Activated CD4-positive, CD25-positive, alpha-beta regulatory T cell treated with anti-CD3 and anti-CD28 coated beads, Interleukin-2, amount 50 U/mL, for 24 hours (primary cell): Measurements from ENCODE around the gene HMGCR.
A peak's percentile ranks its signal among the peaks of the same experiment; 100 is the strongest.

Source experiments
- ATAC-seq, 2 donors: fragments of 150-1000 bp; cut with Tn5 transposase; one replicate each; pipeline ENCODE4 v1.10.0; 2021; ENCODE audit warnings: mild to moderate bottlenecking in 1 of 2, moderate library complexity in 1 of 2

The HMGCR gene

GRCh38 chr5:75341934-75342333 is 4.9 kb downstream of the HMGCR start:
- no peak for ATAC-seq

- no peak for ATAC-seq
Observed at GRCh38 chr5:75342836-75343235, 5.8 kb downstream of the HMGCR start.

- ATAC-seq = no peak
Observed at GRCh38 chr5:75348241-75348640, 11.2 kb downstream of the HMGCR start.

GRCh38 chr5:75349663-75350062 is 12.6 kb downstream of the HMGCR start:
- no peak for ATAC-seq

GRCh38 chr5:75351139-75351926 is 14.3 kb downstream of the HMGCR start:
- ATAC-seq = peak; percentile 46 to 79

- no peak for ATAC-seq
Observed at GRCh38 chr5:75355236-75355635, 18.2 kb downstream of the HMGCR start.

- ATAC-seq = no peak
Observed at GRCh38 chr5:75356719-75357118, 19.7 kb downstream of the HMGCR start.

GRCh38 chr5:75358117-75358516 is 21.1 kb downstream of the HMGCR start:
- peak; percentile 53 to 58 for ATAC-seq

- no peak for ATAC-seq
Observed at GRCh38 chr5:75361310-75361709, 24.3 kb downstream of the HMGCR start.

- ATAC-seq = no peak
Observed at GRCh38 chr5:75362474-75362975, 25.5 kb downstream of the HMGCR start.

- ATAC-seq = no peak
Observed at GRCh38 chr5:75363111-75363510, 26.1 kb downstream of the HMGCR start.

GRCh38 chr5:75363726-75364495 is 26.9 kb downstream of the HMGCR start:
- no peak for ATAC-seq

- no peak for ATAC-seq
Observed at GRCh38 chr5:75364571-75365280, 27.7 kb downstream of the HMGCR start.

GRCh38 chr5:75365740-75366139 is 28.7 kb downstream of the HMGCR start:
- ATAC-seq = no peak

GRCh38 chr5:75366787-75367186 is 29.8 kb downstream of the HMGCR start:
- peak; percentile 61 to 73 for ATAC-seq

GRCh38 chr5:75367401-75367800 is 30.4 kb downstream of the HMGCR start:
- no peak for ATAC-seq

- no peak for ATAC-seq
Observed at GRCh38 chr5:75368391-75368790, 31.4 kb downstream of the HMGCR start.

GRCh38 chr5:75373862-75374261 is 36.8 kb downstream of the HMGCR start:
- ATAC-seq = no peak

- ATAC-seq = no peak
Observed at GRCh38 chr5:75374394-75374814, 37.4 kb downstream of the HMGCR start.

GRCh38 chr5:75375414-75375813 is 38.4 kb downstream of the HMGCR start:
- ATAC-seq = no peak

GRCh38 chr5:75380099-75380498 is 43.1 kb downstream of the HMGCR start:
- ATAC-seq = no peak

GRCh38 chr5:75381456-75381855 is 44.4 kb downstream of the HMGCR start:
- no peak for ATAC-seq

GRCh38 chr5:75384218-75384617 is 47.2 kb downstream of the HMGCR start:
- no peak for ATAC-seq
